NCI-H1105 treated with DMSO at 0.1 percent for 48 hours (cell line): ENCODE results near the gene CAPN15.
A peak's percentile ranks its signal among the peaks of the same experiment; 100 is the strongest.
"Not testable (repeated sequence)": the region's sequence is repeated elsewhere in the genome, so short reads cannot be mapped to it uniquely, and the experiment has no call there.

ENCODE experiments used
- DNase-seq: peaks from one replicate; lab custom pipeline; 2025; lab: John Stamatoyannopoulos, UW

The CAPN15 gene

GRCh38 chr16:527015-527903 lies at the start of gene CAPN15:
CAPN15 (plus strand) TSS chr16:527712; CDS start chr16:546839, 19,127 bp downstream.
- DNase-seq: peak; percentile 75

GRCh38 chr16:478287-478686 lies 49.2 kb upstream of the CAPN15 start:
- not testable (repeated sequence) for DNase-seq

- no peak for DNase-seq
These were observed 44.9 kb upstream of the CAPN15 start for GRCh38 chr16:482468-483185.

GRCh38 chr16:483341-484075 lies 44.0 kb upstream of the CAPN15 start:
- no peak for DNase-seq

GRCh38 chr16:489606-490005 lies 37.9 kb upstream of the CAPN15 start:
- DNase-seq: no peak

GRCh38 chr16:490768-491167 lies 36.7 kb upstream of the CAPN15 start:
- DNase-seq: no peak

- DNase-seq: no peak
These were observed 36.1 kb upstream of the CAPN15 start for GRCh38 chr16:491220-491919.

GRCh38 chr16:492211-492875 lies 35.2 kb upstream of the CAPN15 start:
- no peak for DNase-seq

- DNase-seq: not testable (repeated sequence)
These were observed 32.8 kb upstream of the CAPN15 start for GRCh38 chr16:494676-495075.

GRCh38 chr16:495127-495748 lies 32.3 kb upstream of the CAPN15 start:
- DNase-seq: peak; percentile 21

GRCh38 chr16:496097-496886 lies 31.2 kb upstream of the CAPN15 start:
- DNase-seq: no peak

- DNase-seq: no peak
These were observed 30.3 kb upstream of the CAPN15 start for GRCh38 chr16:497258-497657.

- no peak for DNase-seq
These were observed 27.6 kb upstream of the CAPN15 start for GRCh38 chr16:499924-500323.

GRCh38 chr16:500709-501108 lies 26.8 kb upstream of the CAPN15 start:
- no peak for DNase-seq

GRCh38 chr16:502179-502943 lies 25.2 kb upstream of the CAPN15 start:
- no peak for DNase-seq

GRCh38 chr16:503150-504071 lies 24.1 kb upstream of the CAPN15 start:
- DNase-seq: no peak

GRCh38 chr16:505479-506245 lies 21.9 kb upstream of the CAPN15 start:
- no peak for DNase-seq

- DNase-seq: no peak
These were observed 21.3 kb upstream of the CAPN15 start for GRCh38 chr16:506246-506546.
